Measurements from ENCODE around the gene PREX1.

PREX1 gene

GRCh38 chr20:48619126-48620101, 208.4 kb downstream of the PREX1 start:
- Histone ChIP-seq H2AFZ (ENCODE audit: low read depth) (no peak overlapping the region), H3K9ac (no peak overlapping the region), H3K36me3 (ENCODE audit: insufficient read depth) (no peaks in the 10 kb centered on the region), H3K4me2 (no peak overlapping the region), H3K79me2 (ENCODE audit: insufficient read depth, low read depth) (no peaks in the 10 kb centered on the region), H3K27me3 (ENCODE audit: insufficient read depth, low read depth) (peaks cover 35% of the 10 kb centered on the region; the same call in 1 of the 2 replicates), H3K4me3 (IDR thresholded peaks at IDR 0.05; ENCODE audit: insufficient read depth, low read depth, low read length) (no peak overlapping the region), H4K20me1 (ENCODE audit: insufficient read depth) (no peaks in the 10 kb centered on the region), H3K27ac (no peak overlapping the region), H3K4me1 (ENCODE audit: low read depth, poor library complexity, severe bottlenecking) (no peaks in the 10 kb centered on the region)
- TF ChIP-seq CTCF (conservative IDR thresholded peaks at IDR 0.05; ENCODE audit: low read depth, low read length) = no peak

- Histone ChIP-seq H3K4me2 (no peak overlapping the region), H3K36me3 (ENCODE audit: insufficient read depth) (no peaks in the 10 kb centered on the region), H3K4me3 (IDR thresholded peaks at IDR 0.05; ENCODE audit: insufficient read depth, low read depth, low read length) (no peak overlapping the region), H3K79me2 (ENCODE audit: insufficient read depth, low read depth) (no peaks in the 10 kb centered on the region), H2AFZ (ENCODE audit: low read depth) (no peak overlapping the region), H4K20me1 (ENCODE audit: insufficient read depth) (no peaks in the 10 kb centered on the region), H3K27me3 (ENCODE audit: insufficient read depth, low read depth) (peaks cover 35% of the 10 kb centered on the region; the same call in 1 of the 2 replicates), H3K27ac (no peak overlapping the region), H3K9ac (no peak overlapping the region), H3K4me1 (ENCODE audit: low read depth, poor library complexity, severe bottlenecking) (no peaks in the 10 kb centered on the region)
- no peak for TF ChIP-seq CTCF (conservative IDR thresholded peaks at IDR 0.05; ENCODE audit: low read depth, low read length)
Observed at GRCh38 chr20:48618631-48619030, 209.2 kb downstream of the PREX1 start.

GRCh38 chr20:48618052-48618451, 209.7 kb downstream of the PREX1 start:
- Histone ChIP-seq H3K27me3 (ENCODE audit: insufficient read depth, low read depth) (peaks cover 35% of the 10 kb centered on the region; the same call in 1 of the 2 replicates), H2AFZ (ENCODE audit: low read depth) (no peak overlapping the region), H3K36me3 (ENCODE audit: insufficient read depth) (no peaks in the 10 kb centered on the region), H4K20me1 (ENCODE audit: insufficient read depth) (no peaks in the 10 kb centered on the region), H3K4me2 (no peak overlapping the region), H3K4me1 (ENCODE audit: low read depth, poor library complexity, severe bottlenecking) (no peaks in the 10 kb centered on the region), H3K4me3 (IDR thresholded peaks at IDR 0.05; ENCODE audit: insufficient read depth, low read depth, low read length) (no peak overlapping the region), H3K79me2 (ENCODE audit: insufficient read depth, low read depth) (no peaks in the 10 kb centered on the region), H3K27ac (no peak overlapping the region), H3K9ac (no peak overlapping the region)
- TF ChIP-seq CTCF (conservative IDR thresholded peaks at IDR 0.05; ENCODE audit: low read depth, low read length) = no peak

GRCh38 chr20:48617481-48617880, 210.3 kb downstream of the PREX1 start:
- Histone ChIP-seq H3K9ac (no peak overlapping the region), H3K4me2 (no peak overlapping the region), H3K79me2 (ENCODE audit: insufficient read depth, low read depth) (no peaks in the 10 kb centered on the region), H4K20me1 (ENCODE audit: insufficient read depth) (no peaks in the 10 kb centered on the region), H3K27ac (no peak overlapping the region), H3K27me3 (ENCODE audit: insufficient read depth, low read depth) (peaks cover 31% of the 10 kb centered on the region; the same call in 1 of the 2 replicates), H2AFZ (ENCODE audit: low read depth) (no peak overlapping the region), H3K4me3 (IDR thresholded peaks at IDR 0.05; ENCODE audit: insufficient read depth, low read depth, low read length) (no peak overlapping the region), H3K36me3 (ENCODE audit: insufficient read depth) (no peaks in the 10 kb centered on the region), H3K4me1 (ENCODE audit: low read depth, poor library complexity, severe bottlenecking) (no peaks in the 10 kb centered on the region)
- TF ChIP-seq CTCF (conservative IDR thresholded peaks at IDR 0.05; ENCODE audit: low read depth, low read length) = no peak
